RPMI7951 (cell line): ENCODE results near the gene IL12B. TPM values are rescaled to one million over a fixed set of nuclear protein-coding genes. Genes with fewer than 3 reads are reported as not detected.
"Not testable (repeated sequence)": the region's sequence is repeated elsewhere in the genome, so short reads cannot be mapped to it uniquely, and the experiment has no call there.

Experiments
- DNase-seq: peaks from one replicate; pipeline ENCODE4 v3.0.0-alpha.2; 2012; ENCODE audit warnings: low read depth
- total RNA-seq: library from RNA; depleted of rRNA; stranded (reverse); fragments of >200 nt; shearing (Covaris generic); gene quantifications from 2 replicates; pipeline ENCODE4 v1.2.3, GENCODE V29; 2014; rRNA removed

IL12B gene
- total RNA-seq, result not detected in 2 replicates

DNA sequence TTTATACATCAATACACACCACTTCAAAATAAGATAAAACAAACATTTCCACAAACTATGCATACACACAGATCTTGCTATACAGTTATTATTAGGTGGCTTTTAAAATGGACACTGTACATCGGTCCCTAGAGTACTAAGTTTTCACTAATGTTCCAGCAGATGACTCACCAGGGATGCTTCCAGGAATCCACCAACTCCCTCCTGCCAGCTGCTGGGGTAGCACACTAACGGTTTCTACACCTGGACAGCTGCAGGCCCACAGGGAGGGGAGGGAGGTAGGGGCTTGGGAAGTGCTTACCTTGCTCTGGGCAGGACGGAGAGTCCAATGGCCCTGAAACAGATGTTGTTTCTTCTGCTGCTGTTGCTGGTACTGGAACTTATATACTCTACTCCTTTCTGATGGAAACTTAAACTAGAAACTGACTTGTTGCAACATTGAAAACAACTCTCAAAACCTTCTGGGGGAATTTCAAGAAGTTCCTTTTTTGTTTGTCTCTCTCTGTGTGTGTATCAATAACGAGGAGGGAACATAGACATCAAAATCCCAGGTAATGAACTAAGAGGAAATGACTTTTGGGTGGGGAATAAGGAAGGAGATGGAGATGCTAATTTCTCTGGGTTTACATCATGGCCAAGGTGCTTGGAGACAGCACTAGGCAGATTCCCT, at the start of gene IL12B:
TSS of gene IL12B (minus strand) at position 357 of the 670 bp plus-strand sequence. CDS start 3,705 bp downstream, outside the sequence.
- peak; percentile 45 for DNase-seq

DNA sequence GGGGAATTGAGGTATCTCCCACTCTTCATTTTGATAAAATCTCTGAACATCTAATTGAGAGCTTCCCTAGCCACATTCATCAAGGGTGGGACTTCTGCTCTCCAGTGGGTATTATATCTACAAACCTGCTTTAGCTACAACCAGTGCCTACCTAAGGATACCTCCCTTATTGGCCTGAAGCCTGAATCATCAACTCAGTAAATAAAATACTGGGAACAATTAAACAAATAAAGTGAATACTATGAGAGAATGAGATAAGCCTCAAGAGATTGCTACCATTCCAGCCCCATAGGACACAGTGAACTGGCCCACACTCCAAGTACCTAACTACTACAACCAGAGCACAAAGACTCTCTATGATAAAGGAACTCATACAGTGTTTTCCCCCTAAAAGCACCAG, 47.4 kb upstream of the IL12B start:
- no peak for DNase-seq

DNA sequence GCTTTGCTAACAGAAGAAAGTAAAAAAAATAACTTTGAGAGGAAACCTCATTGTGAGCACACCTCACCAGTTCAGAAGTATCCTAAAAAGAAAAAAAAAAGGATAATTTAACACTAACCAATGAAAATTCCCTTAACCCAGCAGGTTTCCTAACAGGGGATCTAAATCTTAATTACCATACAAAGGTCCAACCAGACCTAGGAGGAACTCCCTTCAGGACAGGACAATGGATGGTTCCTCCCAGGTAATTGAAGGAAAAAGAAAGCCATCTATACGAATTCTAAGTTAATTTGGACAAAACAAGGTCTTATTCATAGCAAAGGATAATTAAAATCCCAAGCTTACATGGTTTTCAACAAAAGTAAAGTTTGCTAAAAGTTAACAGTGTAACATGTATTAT, 37.6 kb upstream of the IL12B start:
- DNase-seq, result not testable (repeated sequence)

GRCh38 chr5:159366776-159367175, 36.5 kb upstream of the IL12B start:
- DNase-seq, result not testable (repeated sequence)

GRCh38 chr5:159362220-159362619, 31.9 kb upstream of the IL12B start:
- DNase-seq, result no peak

DNA sequence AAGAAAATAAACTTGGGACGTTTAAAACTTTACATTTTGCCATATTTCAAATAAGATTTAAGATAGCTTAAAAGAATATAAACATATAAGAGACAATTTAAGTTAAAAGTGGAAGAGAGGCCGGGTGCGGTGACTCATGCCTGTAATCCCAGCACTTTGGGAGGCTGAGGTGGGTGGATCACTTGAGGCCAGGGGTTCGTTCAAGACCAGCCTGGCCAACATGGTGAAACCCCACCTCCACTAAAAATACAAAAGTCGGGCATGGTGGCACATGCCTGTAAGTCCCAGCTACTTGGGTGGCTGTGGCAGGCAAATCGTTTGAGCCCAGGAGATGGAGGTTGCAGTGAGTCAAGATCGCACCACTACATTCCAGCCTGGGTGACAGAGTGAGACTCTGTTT, 29.6 kb upstream of the IL12B start:
- DNase-seq, result not testable (repeated sequence)

GRCh38 chr5:159359408-159359807, 29.1 kb upstream of the IL12B start:
- no peak for DNase-seq

GRCh38 chr5:159353661-159354252, 23.5 kb upstream of the IL12B start:
- DNase-seq, result no peak

GRCh38 chr5:159350644-159351043, 20.4 kb upstream of the IL12B start:
- DNase-seq, result not testable (repeated sequence)

- DNase-seq, result not testable (repeated sequence)
Measured at GRCh38 chr5:159350216-159350615, 19.9 kb upstream of the IL12B start.

- DNase-seq, result peak; percentile 19
Measured at GRCh38 chr5:159345861-159346260, 15.6 kb upstream of the IL12B start.

- no peak for DNase-seq
Measured at GRCh38 chr5:159345336-159345735, 15.0 kb upstream of the IL12B start.

- no peak for DNase-seq
Measured at GRCh38 chr5:159343295-159344094, 13.2 kb upstream of the IL12B start.

GRCh38 chr5:159342840-159343239, 12.6 kb upstream of the IL12B start:
- DNase-seq, result no peak

DNA sequence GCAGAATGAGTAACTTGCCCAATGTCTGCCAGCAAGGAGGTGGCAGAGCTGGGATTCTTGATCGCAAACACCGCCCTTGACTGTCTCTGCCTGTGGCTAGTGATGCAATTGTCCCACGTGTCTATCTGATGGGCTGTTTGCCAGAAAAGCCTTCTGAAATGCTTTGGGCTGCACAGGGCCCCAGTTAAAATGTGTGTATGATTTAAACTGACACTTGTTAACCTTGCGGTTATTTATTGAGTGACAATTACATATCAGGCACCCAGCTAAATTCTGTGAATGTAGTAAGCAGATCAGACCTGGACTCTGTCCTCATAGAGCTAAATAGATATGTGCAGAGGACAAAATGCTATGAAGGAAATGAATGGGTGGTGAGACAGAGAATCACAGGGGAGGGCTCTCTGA, 11.6 kb upstream of the IL12B start:
- DNase-seq, result peak; percentile 91

GRCh38 chr5:159341145-159341544, 10.9 kb upstream of the IL12B start:
- DNase-seq, result no peak

- no peak for DNase-seq
Measured at GRCh38 chr5:159340511-159340910, 10.2 kb upstream of the IL12B start.

DNA sequence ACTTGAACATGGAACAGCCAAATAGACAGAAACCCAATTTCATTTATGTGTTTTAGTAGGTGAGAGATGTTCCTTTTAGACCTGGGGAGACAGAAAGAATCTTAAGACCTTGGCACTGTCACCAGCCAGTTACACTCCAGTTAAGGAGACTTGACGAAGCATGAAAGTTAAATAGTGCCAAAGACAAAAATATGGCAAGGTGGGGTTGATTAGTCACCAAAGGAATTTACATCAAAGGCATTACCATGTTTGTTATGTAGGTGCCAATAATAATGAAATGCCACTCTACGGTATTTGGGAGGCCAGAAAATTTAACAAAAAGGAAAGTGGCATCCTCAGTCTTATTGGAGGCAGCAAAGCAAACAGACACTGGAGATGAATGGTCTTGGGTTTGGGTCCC, 9.2 kb upstream of the IL12B start:
- DNase-seq, result no peak

DNA sequence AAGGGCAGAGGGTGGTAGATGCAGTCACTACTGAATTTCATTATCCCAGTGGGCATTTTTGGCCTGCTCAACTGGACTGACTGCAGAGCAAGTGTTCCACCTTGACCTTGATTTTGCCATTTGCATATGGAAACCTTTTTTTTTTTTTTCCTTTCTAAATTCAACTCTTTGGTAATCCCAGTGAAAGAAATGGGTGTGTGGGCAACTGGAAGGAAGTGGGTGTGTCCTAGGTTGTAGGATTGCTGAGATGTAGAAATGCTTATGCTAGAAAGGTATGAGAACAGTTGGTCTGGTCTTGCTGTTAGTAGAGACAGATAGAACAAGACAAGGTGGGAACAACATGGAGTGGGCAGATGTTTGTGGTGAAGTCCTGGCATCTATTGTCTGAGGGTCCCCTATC, 7.8 kb upstream of the IL12B start:
- DNase-seq, result no peak

DNA sequence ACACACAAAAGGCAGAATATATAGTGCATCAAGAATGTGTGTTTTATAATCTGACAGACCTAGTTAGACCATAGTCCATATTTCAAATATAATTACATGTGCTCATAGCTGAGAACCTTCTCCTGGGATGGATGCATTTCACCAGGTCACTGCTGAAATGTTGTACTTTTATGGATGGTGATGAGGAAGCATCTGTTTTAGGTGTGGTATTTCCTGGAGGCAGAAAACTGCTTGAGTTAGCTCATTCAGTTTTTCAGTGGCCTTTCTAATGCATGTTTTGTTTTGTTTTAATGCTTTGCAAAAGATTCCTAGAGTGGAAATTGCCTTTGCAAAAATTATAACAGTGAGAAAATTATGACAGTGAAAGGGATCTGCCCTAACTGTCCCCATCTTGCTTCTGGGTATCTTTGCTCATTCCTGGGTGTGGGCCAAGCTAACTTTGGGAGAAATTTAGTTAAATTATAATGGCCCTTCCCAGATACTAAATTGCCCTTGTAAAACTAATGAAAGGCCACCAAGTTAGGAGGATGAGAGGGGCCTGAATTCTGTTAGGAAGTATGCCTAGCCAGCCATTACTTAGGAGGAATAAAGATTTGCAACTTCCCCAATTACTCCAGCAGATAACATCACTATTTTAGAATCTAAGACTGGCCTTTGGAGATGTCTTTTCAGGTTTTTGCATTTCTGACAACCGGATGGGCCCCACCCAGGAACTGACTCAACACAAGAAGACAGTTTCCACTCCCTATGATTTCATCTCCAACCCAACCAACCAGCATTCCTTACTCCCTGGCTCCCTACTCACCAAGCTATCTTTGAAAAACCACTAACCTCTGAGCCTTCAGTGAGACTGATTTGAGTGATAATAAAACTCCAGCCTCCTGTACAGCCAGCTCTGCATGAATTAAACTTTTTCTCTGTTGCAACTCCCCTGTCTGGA, 7.0 kb upstream of the IL12B start:
- DNase-seq, result peak; percentile 81

DNA sequence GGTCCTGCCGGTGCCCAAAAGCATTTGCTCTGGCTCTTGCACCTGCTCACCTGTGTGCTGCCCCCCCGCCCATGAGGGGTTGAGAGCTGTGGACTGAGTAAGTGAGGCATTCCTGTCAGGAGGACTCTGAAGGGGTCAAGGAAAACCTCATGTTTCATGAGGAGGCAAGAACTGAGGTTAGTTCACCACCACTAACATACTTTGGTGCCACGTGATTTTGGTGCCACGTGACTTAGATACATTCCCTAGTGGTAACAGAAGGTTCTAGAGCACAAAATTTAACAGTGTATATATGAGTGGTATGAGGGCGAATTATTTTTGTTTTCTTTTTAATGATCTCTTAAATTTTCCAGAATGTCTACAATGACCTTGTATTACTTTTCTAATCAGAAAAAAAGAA, 6.3 kb upstream of the IL12B start:
- no peak for DNase-seq

DNA sequence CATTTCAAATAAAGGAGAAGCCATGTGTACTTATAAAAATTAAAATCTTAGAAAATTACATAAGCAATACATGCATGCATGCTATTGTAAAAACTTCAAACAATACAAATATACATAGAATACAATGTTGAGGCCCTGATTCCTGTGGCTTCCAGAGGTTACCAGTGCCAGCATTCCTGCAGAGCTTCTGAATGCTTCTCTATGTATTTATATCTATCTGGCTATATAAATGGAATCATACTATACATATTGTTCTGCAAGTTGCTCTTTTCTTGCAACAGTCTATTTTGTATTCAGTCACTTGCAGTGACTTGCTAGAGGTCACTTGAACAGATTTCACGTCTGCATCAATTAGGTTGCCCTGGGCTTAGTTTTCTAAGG, 3.2 kb upstream of the IL12B start:
- DNase-seq, result no peak
